Measurements from ENCODE around the gene TRMT61B. TPM values are rescaled to one million over a fixed set of nuclear protein-coding genes. Genes with fewer than 3 reads are reported as not detected.
A peak's percentile ranks its signal among the peaks of the same experiment; 100 is the strongest.

The TRMT61B gene
- 18.5 and 29.3 TPM in 2 replicates for total RNA-seq (2011; cell fraction: chromatin; rRNA removed; ENCODE audit: low replicate concordance)
- total RNA-seq (2011; cell fraction: nucleolus; rRNA removed) = 13.6 and 14.7 TPM in 2 replicates
- total RNA-seq (2011; cell fraction: nucleoplasm; rRNA removed) = 16.7 and 19.5 TPM in 2 replicates
- 13.7 and 19.2 TPM in 2 replicates for total RNA-seq (2014; rRNA removed)
- total RNA-seq (2014; rRNA removed; fragmentation: Illumina TruSeq; extraction: Trizol) = 27.1 and 28.9 TPM in 2 replicates
- total RNA-seq (2015; rRNA removed; fragmentation: Illumina TruSeq; extraction: Trizol) = 22.3 and 22.9 TPM in 2 replicates
- 17.4 and 20.0 TPM in 2 replicates for total RNA-seq (2021)
- polyA plus RNA-seq (2011; rRNA removed) = 22.8 and 28.3 TPM in 2 replicates
- 6.7 and 8.6 TPM in 2 replicates for polyA plus RNA-seq (2011; cell fraction: cytosol; rRNA removed)
- 10.1 and 13.5 TPM in 2 replicates for polyA plus RNA-seq (2011; cell fraction: nucleus; rRNA removed)
- 16.7 and 18.3 TPM in 2 replicates for polyA plus RNA-seq (2012)
- 18.8 and 19.5 TPM in 2 replicates for polyA plus RNA-seq (2014; fragmentation: Illumina TruSeq; extraction: Trizol)
- 10 to 100 TPM; 16.7 to 26.8 TPM for polyA plus RNA-seq (2014; fragmentation: Nextera tagmentation; extraction: Ambion mirVana)
- polyA plus RNA-seq (2014; rRNA removed) = 13.2 and 21.4 TPM in 2 replicates
- 11.7 and 13.1 TPM in 2 replicates for polyA minus RNA-seq (2011; rRNA and poly(A)+ RNA removed)
- polyA minus RNA-seq (2011; cell fraction: cytosol; rRNA and poly(A)+ RNA removed) = 5.9 and 7.9 TPM in 2 replicates
- 10.2 and 13.2 TPM in 2 replicates for polyA minus RNA-seq (2011; cell fraction: nucleus; rRNA and poly(A)+ RNA removed)
- Bru-seq, nascent RNA = percentile 78 among the genes with signal in this experiment
- percentile 84 among the genes with signal in this experiment for BruChase-seq, experiment 1, labeled RNA remaining after a 2-hour chase
- BruChase-seq, experiment 2, labeled RNA remaining after a 6-hour chase = percentile 84 among the genes with signal in this experiment
- long read RNA-seq, experiment 1, transcript TRMT61B-201 (7 exons, 1,836 nt) = major isoform, 53 of 92 reads
- long read RNA-seq, experiment 1, partial matches to known transcripts = 3 of 92 reads
- long read RNA-seq, experiment 1, other reads (novel, unspliced or antisense) = 36 of 92 reads
- long read RNA-seq, experiment 2, partial matches to known transcripts = 0 of 4 reads
- long read RNA-seq, experiment 2, other reads (novel, unspliced or antisense) = 2 of 4 reads
- long read RNA-seq, experiment 3, transcript TRMT61B-201 (7 exons, 1,836 nt) = major isoform, 16 of 41 reads
- long read RNA-seq, experiment 3, partial matches to known transcripts = 6 of 41 reads
- long read RNA-seq, experiment 3, other reads (novel, unspliced or antisense) = 18 of 41 reads

DNA sequence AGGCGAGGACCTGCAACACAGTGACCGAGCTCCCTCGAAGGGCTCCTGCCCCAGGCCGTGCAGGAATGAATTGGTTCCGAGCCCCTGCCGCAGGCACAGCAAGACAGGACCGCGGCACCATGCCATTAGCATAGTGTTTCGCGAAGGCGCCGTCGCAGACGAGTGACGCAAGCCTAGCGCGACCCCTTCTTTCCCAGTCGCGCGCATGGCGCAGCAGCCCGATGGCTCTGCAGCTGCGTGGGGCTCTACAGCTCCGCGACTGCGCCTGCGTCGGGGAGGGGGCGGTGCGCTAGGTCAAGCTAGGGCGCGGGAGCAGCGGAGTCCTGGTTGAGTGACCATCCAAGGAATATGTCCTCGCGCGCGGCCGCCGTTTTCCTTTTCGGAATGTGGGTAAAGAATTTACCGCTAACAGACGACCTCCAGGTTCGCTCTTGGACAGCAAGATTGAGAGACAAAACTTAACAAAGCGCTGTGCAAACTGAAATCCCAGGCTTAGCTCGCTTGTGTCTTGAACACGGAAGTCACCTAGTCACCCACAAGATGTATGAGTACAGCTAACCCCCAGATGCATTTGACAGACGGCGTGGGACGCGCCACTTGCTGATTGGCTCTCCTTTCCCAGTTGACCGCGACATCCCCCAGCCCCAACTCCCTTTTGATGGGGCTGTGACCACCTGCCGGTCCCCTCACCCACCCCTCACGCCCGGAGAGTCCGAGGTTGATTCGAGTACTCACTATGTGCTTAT, at the start of gene TRMT61B:
Gene TRMT61B (minus strand): TSS at position 164 of the 746 bp plus-strand sequence. CDS start 32 bp downstream, at position 132.
- FAIRE-seq = peak; percentile 98
- TF ChIP-seq MEIS2 (IDR thresholded peaks at IDR 0.05; ENCODE audit: partially characterized antibody) (peak; percentile 83), SMARCA4 (IDR thresholded peaks at IDR 0.05) (peak; percentile 45; the same call in 1 of the 2 replicates)
- TF ChIP-seq, protein P1, sequence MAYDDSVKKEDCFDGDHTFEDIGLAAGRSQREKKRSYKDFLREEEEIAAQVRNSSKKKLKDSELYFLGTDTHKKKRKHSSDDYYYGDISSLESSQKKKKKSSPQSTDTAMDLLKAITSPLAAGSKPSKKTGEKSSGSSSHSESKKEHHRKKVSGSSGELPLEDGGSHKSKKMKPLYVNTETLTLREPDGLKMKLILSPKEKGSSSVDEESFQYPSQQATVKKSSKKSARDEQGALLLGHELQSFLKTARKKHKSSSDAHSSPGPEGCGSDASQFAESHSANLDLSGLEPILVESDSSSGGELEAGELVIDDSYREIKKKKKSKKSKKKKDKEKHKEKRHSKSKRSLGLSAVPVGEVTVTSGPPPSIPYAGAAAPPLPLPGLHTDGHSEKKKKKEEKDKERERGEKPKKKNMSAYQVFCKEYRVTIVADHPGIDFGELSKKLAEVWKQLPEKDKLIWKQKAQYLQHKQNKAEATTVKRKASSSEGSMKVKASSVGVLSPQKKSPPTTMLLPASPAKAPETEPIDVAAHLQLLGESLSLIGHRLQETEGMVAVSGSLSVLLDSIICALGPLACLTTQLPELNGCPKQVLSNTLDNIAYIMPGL (CRISPR knock-in tag; IDR thresholded peaks at IDR 0.05) = peak; percentile 18; the same call in 1 of the 2 replicates

More for the DNA sequence above, at the start of gene TRMT61B:
- intact Hi-C loops (cut with micrococcal nuclease) = loop anchor here (2.0 kb wide), 1 partner anchor 24 kb away; the partner anchor contains the start of gene WDR43
- ATAC-seq = peak; percentile 99
- peak within 1 kb of the TSS; percentile 98 for H3K4me2 ChIP-seq (ENCODE audit: insufficient read depth, low read length)
- H3K4me1 ChIP-seq (replicated peaks in 1 of 2; ENCODE audit: control insufficient read depth in 2 of 2, insufficient read depth in 2 of 2, low read length in 2 of 2) = peaks cover 4 to 12% of the 10 kb centered on the region in 2 experiments; a peak in 4 of 5 replicates
- in situ Hi-C loops (cut with MboI) = no loop called here
- TSS peak; percentile 99 for BruUV-seq (replicated peaks)
- no peaks in the 10 kb centered on the region for H3K9me1 ChIP-seq (ENCODE audit: control insufficient read depth, insufficient read depth, low read length)
- ChIA-PET CTCF (ENCODE audit: low intra/inter-chr PET ratio) (no interaction called here), POLR2A (interaction anchor here (0.8 to 1.7 kb wide), 8 partner anchors 9 to 40 kb away, joined by 3 to 9 read pairs (median 5); partner anchors contain the start of gene WDR43)
- H3K4me3 ChIP-seq = peak within 1 kb of the TSS; percentile 94
- H4K20me1 ChIP-seq (replicated peaks; ENCODE audit: control insufficient read depth, insufficient read depth, low read length) = no peaks in the 10 kb centered on the region
- peak; percentile 97 to 98 (median 98) for DNase-seq (ENCODE audit: extremely low read depth in 1 of 4, low spot score in 3 of 4)
- peak within 1 kb of the TSS; percentile 90 to 98 for H3K9ac ChIP-seq (ENCODE audit: insufficient read depth in 1 of 2, low read depth in 2 of 2, low read length in 2 of 2)
- peaks cover 47% of the 10 kb centered on the region for H3K79me2 ChIP-seq (ENCODE audit: control insufficient read depth, insufficient read depth, low read length)
- no peaks in the 10 kb centered on the region for H3K9me3 ChIP-seq (replicated peaks; ENCODE audit: control insufficient read depth, insufficient read depth, low read depth, low read length)
- peak within 1 kb of the TSS; percentile 93 for H3K27ac ChIP-seq (ENCODE audit: extremely low read depth, low read depth, low read length)
- H3K27me3 ChIP-seq (ENCODE audit: control insufficient read depth in 2 of 2, insufficient read depth in 2 of 2, low read length in 2 of 2) = no peaks in the 10 kb centered on the region
- WGBS (ENCODE audit: insufficient coverage, low coverage, missing lambda C conversion rate) = 3% methylated on average over 47 of the region's 57 CpGs
- H2AFZ ChIP-seq (ENCODE audit: low read depth, low read length) = peak within 1 kb of the TSS; percentile 98
- peaks cover 11% of the 10 kb centered on the region; the same call in 2 of the 3 replicates for H3K36me3 ChIP-seq (ENCODE audit: control insufficient read depth, insufficient read depth, low read length)
